ENCODE data around the gene PHOSPHO1.
A peak's percentile ranks its signal among the peaks of the same experiment; 100 is the strongest.
"Not testable (repeated sequence)": the region's sequence is repeated elsewhere in the genome, so short reads cannot be mapped to it uniquely, and the experiment has no call there.

Gene PHOSPHO1, protein sequence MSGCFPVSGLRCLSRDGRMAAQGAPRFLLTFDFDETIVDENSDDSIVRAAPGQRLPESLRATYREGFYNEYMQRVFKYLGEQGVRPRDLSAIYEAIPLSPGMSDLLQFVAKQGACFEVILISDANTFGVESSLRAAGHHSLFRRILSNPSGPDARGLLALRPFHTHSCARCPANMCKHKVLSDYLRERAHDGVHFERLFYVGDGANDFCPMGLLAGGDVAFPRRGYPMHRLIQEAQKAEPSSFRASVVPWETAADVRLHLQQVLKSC

DNA sequence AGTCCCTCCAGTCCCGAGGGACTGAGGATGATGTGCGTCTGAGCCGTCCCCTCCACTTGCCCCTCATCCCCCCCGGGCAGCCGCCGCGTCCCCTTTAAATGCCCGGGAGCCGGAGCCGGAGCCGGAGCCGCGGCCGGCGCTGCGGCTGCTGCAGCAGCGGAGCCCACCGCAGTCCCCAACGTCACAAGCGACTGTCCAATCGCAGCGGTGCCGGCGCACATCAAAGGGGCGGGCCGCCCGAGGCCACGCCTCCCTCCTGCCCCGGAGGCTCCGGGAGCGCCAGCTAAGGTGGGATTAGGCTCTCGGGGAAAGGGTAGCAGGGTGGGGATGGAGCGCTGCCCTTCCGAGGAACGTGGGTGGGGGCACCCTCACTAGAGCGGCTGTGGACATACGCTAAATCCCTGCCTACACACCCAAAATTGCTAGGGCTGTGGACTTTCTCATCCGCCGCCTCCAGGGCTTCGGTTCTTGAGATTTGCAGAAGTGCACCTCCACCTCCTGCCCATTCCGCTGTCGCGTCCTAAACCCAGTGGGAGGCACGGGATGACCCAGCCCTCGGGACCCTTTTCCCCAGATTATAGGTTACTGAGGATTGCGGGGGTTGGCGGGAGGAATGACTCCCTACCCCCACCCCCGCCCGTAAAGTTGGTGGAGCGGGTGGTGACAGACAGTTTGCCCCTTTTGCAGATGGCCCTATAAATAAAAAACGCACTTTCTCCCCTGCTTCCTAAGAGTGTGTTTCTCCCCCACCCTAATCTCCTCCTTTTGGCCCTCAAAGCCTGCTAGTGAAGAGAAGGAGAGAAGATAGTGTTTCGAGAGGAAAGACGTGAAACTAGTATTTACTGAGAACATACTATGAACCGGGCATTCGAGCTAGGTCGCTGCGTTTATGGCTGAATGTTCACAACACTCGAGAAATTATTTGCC is at the start of gene PHOSPHO1:
Gene PHOSPHO1, minus strand, starts transcription at position 152 of the 927 bp plus-strand sequence. CDS start 4,096 bp downstream, outside the sequence.
- peak; percentile 45 for DNase-seq

DNA sequence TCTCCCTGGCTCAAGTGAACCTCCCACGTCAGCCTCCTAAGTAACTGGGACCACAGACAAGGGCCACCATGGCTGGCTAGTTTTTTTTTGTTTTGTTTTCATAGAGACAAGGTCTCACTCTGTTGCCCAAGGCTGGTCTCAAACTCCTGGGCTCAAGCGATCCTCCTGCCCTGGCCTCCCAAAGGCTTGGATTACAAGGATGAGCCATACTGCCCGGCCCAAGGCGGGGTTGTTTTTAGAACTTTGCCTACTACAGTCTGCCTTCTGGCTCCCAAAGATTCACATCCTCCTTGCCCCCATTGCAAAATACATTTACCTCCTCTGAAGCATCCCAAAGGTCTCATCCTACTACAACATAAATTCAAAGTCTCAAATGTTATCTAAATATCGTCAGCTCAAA is 49.5 kb upstream of the PHOSPHO1 start:
- no peak for DNase-seq

DNA sequence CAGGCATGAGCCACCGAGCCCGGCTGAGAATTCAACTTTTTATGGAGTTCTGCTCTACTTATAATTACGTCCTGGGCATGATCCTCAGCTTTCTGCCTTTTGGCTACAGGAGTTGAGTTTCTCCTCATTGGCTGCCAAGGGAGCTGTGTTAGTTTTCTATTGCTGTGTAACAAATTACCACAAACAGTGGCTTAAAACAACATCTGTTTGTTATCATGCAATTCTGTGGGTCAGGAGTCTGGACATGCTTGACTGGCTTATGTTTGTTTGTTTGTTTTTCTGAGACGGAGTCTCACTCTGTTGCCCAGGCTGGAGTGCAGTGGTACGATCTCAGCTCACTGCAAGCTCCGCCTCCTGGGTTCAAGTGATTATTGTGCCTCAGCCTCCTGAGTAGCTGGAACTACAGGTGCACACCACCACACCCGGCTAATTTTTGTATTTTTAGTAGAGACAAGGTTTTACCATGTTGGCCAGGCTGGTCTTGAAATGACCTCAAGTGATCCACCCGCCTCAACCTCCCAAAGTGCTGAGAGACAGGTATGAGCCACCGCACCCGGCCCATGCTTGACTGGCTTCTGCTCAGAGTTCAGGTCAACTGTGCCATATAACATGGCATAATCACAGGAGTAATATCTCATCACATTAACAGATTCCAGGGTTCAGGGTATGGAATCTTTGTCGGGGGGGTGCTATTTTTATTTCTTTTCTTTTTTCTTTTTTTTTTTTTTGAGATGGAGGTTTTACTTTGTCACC is 48.9 kb upstream of the PHOSPHO1 start:
- DNase-seq = not testable (repeated sequence)

DNA sequence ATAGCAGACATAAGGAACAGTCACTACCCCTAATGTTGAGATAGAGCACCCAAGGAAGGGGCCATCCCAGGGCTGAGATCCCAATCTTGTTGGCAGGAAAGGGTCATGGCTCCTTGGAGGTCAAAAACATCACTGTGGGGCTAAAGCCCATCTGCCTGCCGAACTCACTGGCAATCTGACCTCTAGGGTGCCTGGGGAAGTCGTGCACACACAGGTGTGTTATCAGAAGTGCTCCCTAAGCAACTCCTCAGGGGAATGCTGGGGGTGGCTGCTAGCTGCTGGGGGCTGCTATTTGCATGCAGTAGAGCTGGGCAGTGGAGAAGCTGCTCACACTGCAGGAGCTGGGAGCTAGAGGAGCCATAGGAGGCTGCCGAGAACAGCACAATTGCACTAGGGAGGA is 47.5 kb upstream of the PHOSPHO1 start:
- DNase-seq = no peak

DNA sequence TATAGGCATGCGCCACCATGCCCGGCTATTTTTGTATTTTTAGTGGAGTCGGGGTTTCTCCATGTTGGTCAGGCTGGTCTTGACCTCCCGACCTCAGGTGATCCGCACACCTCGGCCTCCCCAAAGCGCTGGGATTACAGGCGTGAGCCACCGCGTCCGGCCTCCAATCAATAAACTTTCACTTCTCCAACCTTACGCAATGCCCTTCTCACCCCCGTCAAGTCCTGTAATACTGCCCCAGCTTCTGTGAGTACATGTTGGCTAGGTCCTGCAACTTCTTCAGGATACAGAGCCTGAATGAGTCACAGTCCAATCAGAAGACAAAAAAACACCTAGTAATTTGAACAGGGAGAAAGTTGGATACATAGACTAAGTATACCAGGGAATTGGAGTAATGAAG is 47.1 kb upstream of the PHOSPHO1 start:
- no peak for DNase-seq

DNA sequence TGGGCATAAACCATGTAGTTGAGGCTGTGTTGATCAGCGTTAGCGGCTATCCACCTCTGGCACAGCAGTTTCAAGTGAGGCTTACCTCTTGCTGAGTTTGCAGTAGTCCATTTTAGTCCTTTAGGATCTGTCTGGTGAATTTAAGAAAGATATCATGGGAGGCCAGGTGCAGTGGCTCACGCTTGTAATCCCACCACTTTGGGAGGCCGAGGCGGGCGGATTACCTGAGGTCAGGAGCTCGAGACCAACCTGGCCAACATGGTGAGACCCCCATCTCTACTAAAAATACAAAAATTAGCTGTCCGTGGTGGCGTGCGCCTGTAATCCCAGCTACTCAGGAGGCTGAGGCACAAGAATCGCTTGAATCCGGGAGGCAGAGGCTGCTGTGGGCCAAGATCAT is 45.4 kb upstream of the PHOSPHO1 start:
- DNase-seq = not testable (repeated sequence)

DNA sequence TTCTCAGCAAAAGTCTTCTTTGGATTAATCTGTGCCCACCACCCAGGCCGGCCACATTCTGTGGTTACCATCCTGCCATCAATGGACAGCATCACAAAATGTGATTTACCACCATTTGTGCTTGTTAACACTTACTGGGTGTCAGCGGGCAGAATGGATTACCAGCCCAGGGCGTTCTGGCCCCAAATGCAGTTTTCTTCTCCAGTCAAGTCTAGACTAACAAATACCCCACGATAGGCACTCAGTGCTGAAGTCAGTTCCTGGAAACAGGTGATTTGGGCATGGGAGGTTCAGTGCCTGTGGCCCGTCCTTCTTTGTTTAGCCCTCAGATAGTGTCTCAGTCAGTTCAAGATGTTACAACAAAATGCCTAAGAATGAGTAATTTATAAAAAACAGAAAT is 38.8 kb upstream of the PHOSPHO1 start:
- no peak for DNase-seq

DNA sequence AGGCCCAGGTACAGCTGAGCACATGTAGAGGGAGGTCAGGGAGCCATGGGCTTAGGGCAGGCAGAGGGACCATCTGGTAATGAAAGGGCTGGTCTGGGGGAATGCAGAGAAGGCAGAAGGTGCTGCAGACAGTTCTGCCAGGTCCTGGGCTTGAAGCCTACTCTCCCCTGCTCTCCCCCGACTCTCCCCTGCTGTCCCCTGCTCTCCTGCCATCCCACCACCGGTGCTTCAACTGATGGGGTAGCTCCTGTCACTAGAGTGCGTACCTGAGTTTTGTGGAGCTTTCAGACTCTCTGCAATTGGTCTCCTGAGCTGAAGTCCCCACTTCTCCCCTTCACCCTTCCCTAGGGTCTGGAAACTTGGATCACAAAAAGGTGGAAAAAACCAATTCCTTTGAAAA is 37.3 kb upstream of the PHOSPHO1 start:
- DNase-seq = no peak

DNA sequence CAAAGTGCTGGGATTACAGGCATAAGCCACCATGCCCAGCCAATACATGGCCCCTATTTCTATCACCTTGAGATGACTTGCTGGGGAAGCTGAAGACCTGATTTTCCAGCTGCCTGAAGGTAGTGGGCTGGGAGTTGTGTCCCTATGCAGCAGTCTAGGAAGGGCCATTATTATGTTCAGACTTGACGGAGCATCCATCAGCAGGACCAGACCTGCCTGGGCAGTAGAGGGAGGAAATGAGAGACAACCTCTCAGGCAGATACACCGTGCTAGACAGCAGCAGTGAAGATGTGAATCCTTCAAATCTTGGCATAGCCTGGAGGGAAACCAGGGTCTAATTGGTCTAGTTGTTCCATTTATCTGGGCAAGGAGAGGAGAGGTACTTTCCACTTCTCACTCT is 35.6 kb upstream of the PHOSPHO1 start:
- no peak for DNase-seq

DNA sequence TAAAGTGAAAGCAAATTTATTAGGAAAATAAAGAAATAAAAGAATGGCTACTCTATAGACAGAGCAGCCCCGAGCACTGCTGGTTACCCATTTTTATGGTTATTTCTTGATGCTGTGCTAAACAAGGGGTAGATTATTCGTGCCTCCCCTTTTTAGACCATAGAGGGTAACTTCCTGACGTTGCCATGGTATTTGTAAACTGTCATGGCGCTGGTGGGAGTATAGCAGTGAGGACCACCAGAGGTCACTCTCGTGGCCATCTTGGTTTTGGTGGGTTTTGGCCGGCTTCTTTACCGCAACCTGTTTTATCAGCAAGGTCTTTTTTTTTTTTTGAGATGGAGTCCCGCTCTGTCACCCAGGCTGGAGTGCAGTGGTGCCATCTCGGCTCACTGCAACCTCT is 31.0 kb upstream of the PHOSPHO1 start:
- DNase-seq = not testable (repeated sequence)

DNA sequence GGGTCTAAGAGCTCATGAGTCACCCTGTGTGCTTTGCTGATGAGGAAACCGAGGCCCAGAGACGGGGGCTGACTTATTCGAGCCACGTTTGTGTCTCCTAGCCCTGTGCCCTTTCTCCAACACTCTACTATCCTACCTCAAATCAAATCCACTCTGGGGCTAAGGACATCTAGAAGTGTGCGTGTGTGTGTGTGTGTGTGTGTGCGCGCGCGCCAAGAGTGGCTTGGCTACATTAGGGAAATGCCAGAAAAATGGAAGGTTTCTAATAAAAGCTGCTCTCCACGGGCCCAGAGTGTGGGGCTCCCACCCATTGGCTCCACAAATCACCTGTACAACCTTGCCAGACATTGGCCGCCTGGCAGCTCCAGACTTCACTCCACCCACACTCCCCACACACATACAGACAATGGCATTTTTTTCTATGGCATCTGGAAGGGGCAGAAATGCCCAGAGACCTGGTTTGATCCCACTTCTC is 30.3 kb upstream of the PHOSPHO1 start:
- no peak for DNase-seq

DNA sequence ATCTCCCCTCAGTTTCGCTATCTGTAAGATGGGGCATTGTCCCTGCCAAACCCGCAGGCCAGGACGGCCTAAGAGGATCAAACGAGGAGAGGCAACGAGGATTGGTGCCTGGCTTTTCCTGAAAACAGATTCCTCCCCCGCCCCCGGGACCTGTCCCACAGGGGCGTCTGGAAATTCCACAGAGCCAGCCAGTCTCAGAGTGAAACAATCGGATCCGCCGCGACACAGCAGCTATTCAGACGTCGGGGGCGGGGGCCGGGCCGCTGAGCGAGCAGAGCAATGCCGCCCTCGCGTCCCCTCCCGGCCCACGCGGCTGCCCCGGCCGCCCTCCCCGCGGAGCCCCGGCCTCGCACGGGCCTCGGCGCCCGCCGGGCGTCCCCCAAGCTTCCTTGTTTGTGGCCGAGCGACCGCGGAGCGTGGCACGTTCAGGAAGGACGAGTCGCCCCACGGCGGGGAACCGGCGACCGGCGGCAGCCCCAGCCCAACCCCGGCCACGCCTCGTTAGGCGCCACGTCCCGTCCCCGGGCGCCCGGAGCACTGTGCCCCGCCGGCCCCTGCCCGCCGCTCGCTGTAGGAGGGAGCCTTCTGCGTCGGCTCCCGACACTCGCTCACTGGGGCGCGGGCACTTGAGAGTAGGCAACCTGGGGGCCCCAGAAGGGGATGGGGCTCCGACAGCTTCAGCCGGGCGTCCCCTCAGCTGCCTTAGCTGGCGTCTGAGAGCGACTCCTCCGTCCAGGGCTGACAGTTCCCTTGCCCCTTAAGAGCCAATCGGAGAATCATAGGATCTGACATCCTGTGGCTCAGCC is 29.6 kb upstream of the PHOSPHO1 start:
- DNase-seq = peak; percentile 34

DNA sequence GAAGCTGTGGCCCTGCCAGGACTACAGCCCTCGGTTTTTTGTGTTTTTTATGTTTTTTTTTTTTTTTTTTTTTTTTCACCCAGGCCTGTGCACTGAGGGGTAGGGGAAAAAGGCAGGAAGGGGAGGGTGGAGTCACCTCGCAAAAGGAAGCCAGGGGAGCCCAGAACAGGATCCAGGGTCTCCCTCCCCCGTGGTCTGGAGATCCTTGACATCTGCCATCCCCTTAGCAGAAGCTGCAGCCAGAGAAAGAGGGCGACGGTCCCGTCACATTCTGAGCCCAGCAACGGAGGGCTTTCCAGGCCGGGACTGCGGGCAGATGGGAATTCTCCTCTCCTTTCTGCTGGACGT is 29.1 kb upstream of the PHOSPHO1 start:
- no peak for DNase-seq

DNA sequence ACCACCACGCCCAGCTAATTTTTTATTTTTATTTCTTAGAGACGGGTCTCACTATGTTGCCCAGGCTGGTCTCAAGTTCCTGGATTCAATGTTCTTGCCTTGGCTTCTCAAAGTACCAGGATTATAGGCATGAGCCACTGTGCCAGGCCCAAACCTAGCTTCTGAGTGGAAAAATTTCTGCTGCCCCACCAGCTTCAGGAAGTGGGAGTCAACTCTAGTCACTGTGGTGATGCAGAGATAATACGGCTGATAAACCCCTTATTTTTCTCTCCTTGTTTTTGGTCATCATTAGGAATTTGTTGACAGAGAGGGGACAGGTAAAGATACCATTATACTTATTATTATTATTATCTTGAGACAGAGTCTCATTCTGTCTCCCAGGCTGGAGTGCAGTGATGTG is 27.8 kb upstream of the PHOSPHO1 start:
- DNase-seq = no peak

DNA sequence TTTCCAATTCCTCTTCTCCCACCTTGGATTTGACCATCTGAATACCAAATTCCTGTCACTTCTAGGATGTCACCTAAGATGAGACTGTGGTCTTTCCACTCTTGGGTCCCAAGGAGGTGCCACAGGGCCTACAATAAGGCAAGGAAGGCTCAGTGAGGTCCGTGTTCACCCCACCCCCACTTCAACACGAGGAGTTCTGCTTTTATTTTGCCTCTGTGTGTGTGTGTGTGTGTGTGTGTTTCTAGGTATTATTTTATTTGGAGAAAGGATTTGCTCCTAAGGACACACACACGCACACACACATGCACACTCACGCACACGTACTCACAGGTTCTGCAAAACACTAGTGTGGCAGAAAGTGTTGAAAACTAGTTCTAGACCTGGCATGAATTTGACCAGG is 24.5 kb upstream of the PHOSPHO1 start:
- DNase-seq = no peak

DNA sequence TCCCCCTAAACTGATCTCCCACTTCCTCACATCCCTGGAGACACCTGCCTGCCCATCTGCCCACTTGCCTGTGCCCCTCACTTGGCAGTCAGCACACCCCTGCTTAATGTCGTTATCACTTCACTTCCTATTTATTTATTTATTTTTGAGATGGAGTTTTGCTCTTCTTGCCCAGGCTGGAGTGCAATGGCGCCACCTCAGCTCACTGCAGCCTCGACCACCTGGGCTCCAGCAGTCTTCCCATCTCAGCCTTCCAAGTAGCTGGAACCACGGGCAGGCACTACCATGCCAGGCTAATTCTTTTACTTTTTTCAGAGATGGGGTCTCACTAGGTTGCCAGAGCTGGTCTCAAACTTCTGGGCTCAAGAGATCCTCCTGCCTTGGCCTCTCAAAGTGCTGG is 23.5 kb upstream of the PHOSPHO1 start:
- DNase-seq = no peak

DNA sequence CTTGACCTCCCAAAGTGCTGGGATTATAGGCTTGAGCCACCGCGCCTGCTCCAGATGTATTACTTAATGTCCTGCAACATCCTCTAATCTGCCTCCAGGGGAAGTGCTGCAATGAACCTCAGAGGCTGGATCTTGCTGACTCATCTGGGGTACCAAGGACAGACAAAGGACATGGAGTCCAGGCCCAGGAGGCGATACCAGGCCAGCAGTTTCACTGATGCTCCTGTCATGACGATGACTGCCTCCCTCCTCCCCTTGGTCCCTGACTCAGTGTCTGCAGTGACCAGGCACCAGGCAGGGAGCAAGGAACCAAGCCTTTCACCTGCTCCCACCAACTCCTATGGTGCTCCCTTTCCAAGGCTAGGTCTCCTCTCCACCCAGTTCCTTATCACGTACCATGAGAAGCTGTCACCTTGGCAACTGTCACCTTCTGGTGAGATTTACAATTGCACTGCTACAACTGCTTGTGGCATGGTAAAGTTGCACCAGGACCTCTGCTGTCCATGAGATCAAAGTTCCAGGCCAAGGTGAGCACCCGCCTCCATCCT is 21.6 kb upstream of the PHOSPHO1 start:
- no peak for DNase-seq

DNA sequence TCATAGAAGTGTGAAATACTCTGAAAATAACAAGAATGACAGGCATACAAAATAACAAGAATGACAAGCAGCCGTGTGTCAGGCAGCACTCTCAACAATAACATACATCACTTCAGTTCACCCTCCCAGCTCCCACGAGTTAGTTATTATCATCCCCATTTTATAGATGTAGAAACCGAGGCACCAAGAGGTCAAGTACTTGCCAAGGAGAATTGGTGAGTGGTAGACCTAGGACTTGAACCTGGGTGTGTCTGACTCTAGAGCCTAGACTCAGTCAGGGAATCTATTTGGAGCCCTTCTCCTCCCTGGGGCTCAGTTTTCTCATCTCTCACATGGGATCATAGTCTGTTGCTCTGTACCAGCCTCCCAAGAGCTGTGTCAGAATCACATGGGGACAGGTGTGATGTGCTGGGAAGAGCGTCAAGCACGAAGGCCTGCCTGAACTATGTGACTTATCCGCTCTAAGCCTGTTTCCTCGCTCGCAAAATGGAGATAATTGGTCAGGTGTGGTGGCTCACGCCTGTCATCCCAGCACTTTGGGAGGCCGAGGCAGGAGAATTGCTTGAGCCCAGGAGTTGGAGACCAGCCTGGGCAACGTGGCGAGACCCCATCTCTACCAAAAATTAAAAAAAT is 19.4 kb upstream of the PHOSPHO1 start:
- no peak for DNase-seq

DNA sequence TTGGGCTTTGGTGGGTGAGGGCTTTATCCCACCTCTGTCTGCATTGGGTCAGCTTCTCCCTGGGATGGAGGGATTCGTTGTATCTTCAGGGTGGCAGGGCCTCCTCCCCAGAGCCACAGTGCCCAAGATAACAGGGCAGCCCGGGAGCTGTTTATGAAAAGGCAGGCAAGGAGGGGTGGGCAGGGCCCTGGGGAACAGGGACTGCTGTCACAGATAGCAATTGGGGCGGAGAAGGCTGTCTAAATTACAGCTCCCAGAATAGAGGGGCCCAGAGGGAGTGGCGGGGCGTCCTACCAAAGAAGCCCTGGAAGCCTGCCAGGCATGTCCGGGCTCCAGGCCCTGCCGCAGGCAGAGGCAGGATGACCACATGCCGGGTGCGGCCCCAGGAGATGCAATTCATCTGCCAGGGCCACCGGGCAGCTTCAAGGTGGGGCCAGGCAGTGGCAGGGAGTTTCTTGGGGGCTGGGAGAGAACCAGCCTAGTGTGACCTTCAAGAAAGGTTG is 18.8 kb upstream of the PHOSPHO1 start:
- DNase-seq = no peak

DNA sequence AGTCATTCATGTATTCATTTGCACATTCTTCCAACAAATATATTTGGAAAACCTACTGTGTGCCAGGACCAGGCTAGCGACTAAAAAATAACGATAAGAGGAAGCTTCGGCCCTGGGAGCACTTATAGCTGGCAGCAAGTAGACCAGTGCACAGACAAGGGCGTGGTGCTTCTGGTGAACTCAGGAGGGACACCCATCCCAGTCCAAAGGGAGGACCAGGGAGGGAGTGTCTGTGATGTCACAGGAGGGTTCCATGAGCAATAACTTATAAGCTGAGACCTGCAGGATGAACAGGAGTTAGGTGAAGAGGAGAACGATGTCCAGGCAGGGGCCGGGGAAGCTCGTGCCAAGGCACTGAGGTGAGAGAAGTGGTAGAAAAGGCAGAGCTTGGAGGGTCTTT is 17.4 kb upstream of the PHOSPHO1 start:
- no peak for DNase-seq

DNA sequence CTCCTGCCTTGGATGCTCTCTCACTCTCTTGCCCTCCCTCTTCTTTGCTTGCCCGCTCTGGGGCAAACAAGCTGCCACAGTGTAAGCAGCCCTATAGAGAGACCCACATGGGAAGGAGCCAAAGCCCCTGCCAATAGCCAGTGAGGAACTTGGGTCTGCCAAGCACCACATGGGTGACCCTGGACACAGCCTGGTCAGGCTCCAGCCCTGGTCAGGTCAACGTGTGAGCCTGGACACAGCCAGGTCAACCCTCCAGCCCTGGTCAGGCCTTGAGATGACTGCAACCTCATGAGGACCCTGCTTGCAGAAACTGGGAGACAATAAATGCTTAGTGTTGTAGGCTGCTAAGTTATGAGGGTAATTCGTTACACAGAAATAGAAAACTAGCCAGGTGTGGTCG is 14.3 kb upstream of the PHOSPHO1 start:
- DNase-seq = no peak

DNA sequence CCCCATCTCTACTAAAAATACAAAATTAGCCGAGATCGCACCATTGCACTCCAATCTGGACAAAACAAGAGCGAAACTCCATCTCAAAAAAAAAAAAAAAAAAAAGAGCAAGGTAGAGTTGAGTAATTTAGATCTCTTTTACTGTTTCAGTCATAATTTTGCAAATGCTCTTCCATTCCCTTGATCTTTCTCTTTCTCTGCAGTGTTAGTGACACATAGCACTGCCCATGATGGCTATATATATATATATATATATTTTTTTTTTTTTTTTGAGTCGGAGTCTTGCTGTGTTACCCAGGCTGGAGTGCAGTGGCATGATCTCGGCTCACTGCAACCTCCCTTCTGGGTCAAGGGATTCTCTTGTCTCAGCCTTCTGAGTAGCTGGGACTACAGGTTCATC is 12.2 kb upstream of the PHOSPHO1 start:
- no peak for DNase-seq
